Measurements from ENCODE around the gene FCHSD2. TPM values are rescaled to one million over a fixed set of nuclear protein-coding genes. Genes with fewer than 3 reads are reported as not detected.

The FCHSD2 gene
- polyA plus RNA-seq, 1 donor (not counting 4 experiments of a cell fraction or from before 2014, with no cell fraction given), result 14.2 TPM

DNA sequence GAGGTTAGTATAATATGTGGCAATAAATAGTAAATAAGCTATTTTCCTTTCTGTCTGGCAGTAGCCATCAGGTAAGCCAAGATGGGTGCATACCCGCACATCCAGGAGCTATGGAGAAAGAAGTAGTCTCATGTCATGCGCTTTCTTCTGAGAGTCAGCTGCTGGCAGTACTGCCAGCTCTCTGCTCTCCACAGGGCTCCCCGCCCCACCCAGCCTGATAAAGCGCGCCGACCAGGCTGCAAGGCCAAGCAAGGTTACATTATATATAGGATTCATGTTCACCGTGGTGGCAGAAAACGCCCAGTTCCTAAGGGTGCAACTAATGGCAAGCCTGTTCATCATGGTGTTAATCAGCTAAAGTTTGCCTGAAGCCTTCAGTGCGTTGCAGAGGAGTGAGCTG lies 201.7 kb downstream of the FCHSD2 start:
- H4K20me1 ChIP-seq (ENCODE audit: control insufficient read depth, extremely low read depth, insufficient read depth, low read length), result no peaks in the 10 kb centered on the region
- no peaks in the 10 kb centered on the region for H3K36me3 ChIP-seq (ENCODE audit: control insufficient read depth in 2 of 2, extremely low read depth in 1 of 2, insufficient read depth in 2 of 2, low read length in 2 of 2)
- FAIRE-seq (no peak), DNase-seq (ENCODE audit: low read depth, low spot score) (no peak)
- H2AFZ ChIP-seq (ENCODE audit: control insufficient read depth, low read length), result no peak overlapping the region
- dilution Hi-C loops (cut with MboI; ENCODE audit: extremely low pct_ligation_motif_present, low sequenced_read_pairs), result no loop called here
- H3K79me2 ChIP-seq (ENCODE audit: control insufficient read depth, insufficient read depth, low read length), result no peaks in the 10 kb centered on the region
- TF ChIP-seq, protein P1, sequence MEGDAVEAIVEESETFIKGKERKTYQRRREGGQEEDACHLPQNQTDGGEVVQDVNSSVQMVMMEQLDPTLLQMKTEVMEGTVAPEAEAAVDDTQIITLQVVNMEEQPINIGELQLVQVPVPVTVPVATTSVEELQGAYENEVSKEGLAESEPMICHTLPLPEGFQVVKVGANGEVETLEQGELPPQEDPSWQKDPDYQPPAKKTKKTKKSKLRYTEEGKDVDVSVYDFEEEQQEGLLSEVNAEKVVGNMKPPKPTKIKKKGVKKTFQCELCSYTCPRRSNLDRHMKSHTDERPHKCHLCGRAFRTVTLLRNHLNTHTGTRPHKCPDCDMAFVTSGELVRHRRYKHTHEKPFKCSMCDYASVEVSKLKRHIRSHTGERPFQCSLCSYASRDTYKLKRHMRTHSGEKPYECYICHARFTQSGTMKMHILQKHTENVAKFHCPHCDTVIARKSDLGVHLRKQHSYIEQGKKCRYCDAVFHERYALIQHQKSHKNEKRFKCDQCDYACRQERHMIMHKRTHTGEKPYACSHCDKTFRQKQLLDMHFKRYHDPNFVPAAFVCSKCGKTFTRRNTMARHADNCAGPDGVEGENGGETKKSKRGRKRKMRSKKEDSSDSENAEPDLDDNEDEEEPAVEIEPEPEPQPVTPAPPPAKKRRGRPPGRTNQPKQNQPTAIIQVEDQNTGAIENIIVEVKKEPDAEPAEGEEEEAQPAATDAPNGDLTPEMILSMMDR (optimal IDR thresholded peaks at IDR 0.05 in 1 of 3, IDR thresholded peaks at IDR 0.05 in 1 of 3, conservative IDR thresholded peaks at IDR 0.05 in 1 of 3; ENCODE audit: extremely low read depth in 1 of 3, insufficient read depth in 2 of 3, low read length in 3 of 3), result no peak
- TF ChIP-seq EZH2 (IDR thresholded peaks at IDR 0.05; ENCODE audit: low read length), result no peak
- no peak overlapping the region for H3K4me2 ChIP-seq (ENCODE audit: control insufficient read depth, extremely low read depth, insufficient read depth, low read depth, low read length)
- no peaks in the 10 kb centered on the region for H3K9me3 ChIP-seq (ENCODE audit: control insufficient read depth, low read depth, low read length)
- no peaks in the 10 kb centered on the region for H3K27me3 ChIP-seq (ENCODE audit: control insufficient read depth, extremely low read depth, insufficient read depth, low read length)
- H3K4me1 ChIP-seq (ENCODE audit: control insufficient read depth, extremely low read depth, insufficient read depth, low read length), result no peaks in the 10 kb centered on the region
- H3K9ac ChIP-seq (ENCODE audit: control insufficient read depth, extremely low read depth, insufficient read depth, low read length), result no peak overlapping the region
- H3K9me1 ChIP-seq (ENCODE audit: control insufficient read depth, extremely low read depth, insufficient read depth, low read length), result no peaks in the 10 kb centered on the region
- no peak overlapping the region for H3K4me3 ChIP-seq (ENCODE audit: control insufficient read depth in 2 of 3, extremely low read depth in 1 of 3, insufficient read depth in 2 of 3, low read depth in 1 of 3, low read length in 3 of 3)
- no peak overlapping the region for H3K27ac ChIP-seq (ENCODE audit: control insufficient read depth, insufficient read depth, low read length)

DNA sequence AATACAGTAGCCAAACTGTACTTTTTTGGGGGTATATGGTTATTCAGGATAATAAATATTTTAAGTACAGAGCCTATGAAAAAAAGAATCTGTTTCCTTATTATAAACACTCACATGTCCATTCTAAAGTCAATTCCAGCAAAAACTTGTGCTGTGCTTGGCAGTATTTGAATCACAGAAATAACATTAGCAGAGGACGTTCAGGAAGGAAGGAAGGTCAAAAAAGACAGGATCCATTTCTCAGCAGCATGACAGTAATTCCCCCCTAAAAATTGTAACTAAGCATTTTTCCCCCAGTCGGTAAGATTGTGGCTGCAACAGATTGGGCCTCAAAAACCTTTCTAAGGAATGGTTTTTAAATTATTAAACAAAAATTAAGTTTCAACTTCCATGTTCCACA lies 203.1 kb downstream of the FCHSD2 start:
- no peak for TF ChIP-seq EZH2 (IDR thresholded peaks at IDR 0.05; ENCODE audit: low read length)
- TF ChIP-seq, protein P1 (optimal IDR thresholded peaks at IDR 0.05 in 1 of 3, IDR thresholded peaks at IDR 0.05 in 1 of 3, conservative IDR thresholded peaks at IDR 0.05 in 1 of 3; ENCODE audit: extremely low read depth in 1 of 3, insufficient read depth in 2 of 3, low read length in 3 of 3), result no peak
- Histone ChIP-seq H3K4me3 (ENCODE audit: control insufficient read depth in 2 of 3, extremely low read depth in 1 of 3, insufficient read depth in 2 of 3, low read depth in 1 of 3, low read length in 3 of 3) (no peak overlapping the region), H3K79me2 (ENCODE audit: control insufficient read depth, insufficient read depth, low read length) (no peaks in the 10 kb centered on the region), H3K27ac (ENCODE audit: control insufficient read depth, insufficient read depth, low read length) (no peak overlapping the region), H3K9me1 (ENCODE audit: control insufficient read depth, extremely low read depth, insufficient read depth, low read length) (no peaks in the 10 kb centered on the region), H3K36me3 (ENCODE audit: control insufficient read depth in 2 of 2, extremely low read depth in 1 of 2, insufficient read depth in 2 of 2, low read length in 2 of 2) (no peaks in the 10 kb centered on the region), H2AFZ (ENCODE audit: control insufficient read depth, low read length) (no peak overlapping the region), H3K9ac (ENCODE audit: control insufficient read depth, extremely low read depth, insufficient read depth, low read length) (no peak overlapping the region), H4K20me1 (ENCODE audit: control insufficient read depth, extremely low read depth, insufficient read depth, low read length) (no peaks in the 10 kb centered on the region), H3K27me3 (ENCODE audit: control insufficient read depth, extremely low read depth, insufficient read depth, low read length) (no peaks in the 10 kb centered on the region), H3K9me3 (ENCODE audit: control insufficient read depth, low read depth, low read length) (no peaks in the 10 kb centered on the region), H3K4me1 (ENCODE audit: control insufficient read depth, extremely low read depth, insufficient read depth, low read length) (no peaks in the 10 kb centered on the region), H3K4me2 (ENCODE audit: control insufficient read depth, extremely low read depth, insufficient read depth, low read depth, low read length) (no peak overlapping the region)
- dilution Hi-C loops (cut with MboI; ENCODE audit: extremely low pct_ligation_motif_present, low sequenced_read_pairs), result no loop called here
- no peak for DNase-seq (ENCODE audit: low read depth, low spot score)
- no peak for FAIRE-seq
